ENCODE measurements around the gene ALDH1L1. TPM values are rescaled to one million over a fixed set of nuclear protein-coding genes. Genes with fewer than 3 reads are reported as not detected.

The ALDH1L1 gene
- total and polyA plus RNA-seq, 9 of the 15 experiments (the other 6 are each of a cell fraction or from before 2014, with no cell fraction given), result 0.06 to 1.9 (median 0.57) TPM; not detected in 1

DNA sequence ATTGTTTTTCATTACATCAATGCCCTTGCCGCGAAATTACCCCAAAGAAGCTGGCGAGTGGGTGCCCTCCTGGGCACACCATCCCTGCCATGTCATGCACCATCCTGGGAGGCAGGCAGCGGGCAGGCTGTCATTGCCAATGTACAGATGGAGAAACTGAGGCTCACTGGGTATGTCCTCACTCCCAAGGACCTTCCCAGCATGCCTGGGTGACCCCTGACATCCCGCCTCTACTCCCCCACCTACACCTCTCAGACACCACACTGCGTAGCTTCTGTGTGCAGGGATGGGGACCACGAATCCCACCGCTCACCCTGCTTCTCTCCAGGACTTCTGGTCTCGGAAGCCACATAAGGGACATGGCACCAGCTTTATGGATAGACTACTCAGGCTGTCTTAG is 55.5 kb downstream of the ALDH1L1 start (continued):
- TF ChIP-seq, protein P1, sequence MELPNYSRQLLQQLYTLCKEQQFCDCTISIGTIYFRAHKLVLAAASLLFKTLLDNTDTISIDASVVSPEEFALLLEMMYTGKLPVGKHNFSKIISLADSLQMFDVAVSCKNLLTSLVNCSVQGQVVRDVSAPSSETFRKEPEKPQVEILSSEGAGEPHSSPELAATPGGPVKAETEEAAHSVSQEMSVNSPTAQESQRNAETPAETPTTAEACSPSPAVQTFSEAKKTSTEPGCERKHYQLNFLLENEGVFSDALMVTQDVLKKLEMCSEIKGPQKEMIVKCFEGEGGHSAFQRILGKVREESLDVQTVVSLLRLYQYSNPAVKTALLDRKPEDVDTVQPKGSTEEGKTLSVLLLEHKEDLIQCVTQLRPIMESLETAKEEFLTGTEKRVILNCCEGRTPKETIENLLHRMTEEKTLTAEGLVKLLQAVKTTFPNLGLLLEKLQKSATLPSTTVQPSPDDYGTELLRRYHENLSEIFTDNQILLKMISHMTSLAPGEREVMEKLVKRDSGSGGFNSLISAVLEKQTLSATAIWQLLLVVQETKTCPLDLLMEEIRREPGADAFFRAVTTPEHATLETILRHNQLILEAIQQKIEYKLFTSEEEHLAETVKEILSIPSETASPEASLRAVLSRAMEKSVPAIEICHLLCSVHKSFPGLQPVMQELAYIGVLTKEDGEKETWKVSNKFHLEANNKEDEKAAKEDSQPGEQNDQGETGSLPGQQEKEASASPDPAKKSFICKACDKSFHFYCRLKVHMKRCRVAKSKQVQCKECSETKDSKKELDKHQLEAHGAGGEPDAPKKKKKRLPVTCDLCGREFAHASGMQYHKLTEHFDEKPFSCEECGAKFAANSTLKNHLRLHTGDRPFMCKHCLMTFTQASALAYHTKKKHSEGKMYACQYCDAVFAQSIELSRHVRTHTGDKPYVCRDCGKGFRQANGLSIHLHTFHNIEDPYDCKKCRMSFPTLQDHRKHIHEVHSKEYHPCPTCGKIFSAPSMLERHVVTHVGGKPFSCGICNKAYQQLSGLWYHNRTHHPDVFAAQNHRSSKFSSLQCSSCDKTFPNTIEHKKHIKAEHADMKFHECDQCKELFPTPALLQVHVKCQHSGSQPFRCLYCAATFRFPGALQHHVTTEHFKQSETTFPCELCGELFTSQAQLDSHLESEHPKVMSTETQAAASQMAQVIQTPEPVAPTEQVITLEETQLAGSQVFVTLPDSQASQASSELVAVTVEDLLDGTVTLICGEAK (IDR thresholded peaks at IDR 0.05), result no peak
- TF ChIP-seq, protein P1 (CRISPR knock-in tag; IDR thresholded peaks at IDR 0.05), result no peak
- TF ChIP-seq U2AF1 (optimal IDR thresholded peaks at IDR 0.05; ENCODE audit: low read depth, low read length) (no peak), HDGF (IDR thresholded peaks at IDR 0.05) (no peak), BCLAF1 (IDR thresholded peaks at IDR 0.05; ENCODE audit: borderline replicate concordance in 1 of 2, control insufficient read depth in 1 of 2, low read depth in 2 of 2, low read length in 1 of 2) (no peak), DACH1 (IDR thresholded peaks at IDR 0.05; ENCODE audit: partially characterized antibody) (no peak), ZSCAN29 (IDR thresholded peaks at IDR 0.05) (no peak), FOXP1 (CRISPR knock-in tag; IDR thresholded peaks at IDR 0.05) (no peak), POLR3A (IDR thresholded peaks at IDR 0.05; ENCODE audit: borderline replicate concordance, extremely low read depth, insufficient read depth, insufficient read length) (no peak), ZZZ3 (IDR thresholded peaks at IDR 0.05) (no peak), MCM2 (IDR thresholded peaks at IDR 0.05; ENCODE audit: low read depth) (no peak)
- TF ChIP-seq, protein P2, sequence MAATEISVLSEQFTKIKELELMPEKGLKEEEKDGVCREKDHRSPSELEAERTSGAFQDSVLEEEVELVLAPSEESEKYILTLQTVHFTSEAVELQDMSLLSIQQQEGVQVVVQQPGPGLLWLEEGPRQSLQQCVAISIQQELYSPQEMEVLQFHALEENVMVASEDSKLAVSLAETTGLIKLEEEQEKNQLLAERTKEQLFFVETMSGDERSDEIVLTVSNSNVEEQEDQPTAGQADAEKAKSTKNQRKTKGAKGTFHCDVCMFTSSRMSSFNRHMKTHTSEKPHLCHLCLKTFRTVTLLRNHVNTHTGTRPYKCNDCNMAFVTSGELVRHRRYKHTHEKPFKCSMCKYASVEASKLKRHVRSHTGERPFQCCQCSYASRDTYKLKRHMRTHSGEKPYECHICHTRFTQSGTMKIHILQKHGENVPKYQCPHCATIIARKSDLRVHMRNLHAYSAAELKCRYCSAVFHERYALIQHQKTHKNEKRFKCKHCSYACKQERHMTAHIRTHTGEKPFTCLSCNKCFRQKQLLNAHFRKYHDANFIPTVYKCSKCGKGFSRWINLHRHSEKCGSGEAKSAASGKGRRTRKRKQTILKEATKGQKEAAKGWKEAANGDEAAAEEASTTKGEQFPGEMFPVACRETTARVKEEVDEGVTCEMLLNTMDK (IDR thresholded peaks at IDR 0.05; ENCODE audit: borderline replicate concordance, insufficient read depth, low read depth, low read length, poor library complexity, severe bottlenecking), result no peak
